Type B pancreatic cell (in vitro differentiated cells): ENCODE data around the gene LIN28A. TPM values are rescaled to one million over a fixed set of nuclear protein-coding genes. Genes with fewer than 3 reads are reported as not detected.
"Not testable (repeated sequence)": the region's sequence is repeated elsewhere in the genome, so short reads cannot be mapped to it uniquely, and the experiment has no call there.

Source experiments
- DNase-seq: peaks from one replicate; pipeline ENCODE4 v3.0.0; 2021; ENCODE audit warnings: mixed read lengths; ENCODE audit not compliant: unreplicated experiment; ENCODE audit errors: extremely low spot score
- H3K27ac Mint-ChIP-seq: 2 replicates; pipeline ENCODE4 v1.8.0; 2021; ENCODE audit warnings: mild to moderate bottlenecking, mixed read lengths
- H3K27me3 Mint-ChIP-seq: 2 replicates; pipeline ENCODE4 v1.8.0; 2021; ENCODE audit warnings: mixed read lengths
- H3K36me3 Mint-ChIP-seq: 2 replicates; pipeline ENCODE4 v1.8.0; 2021; ENCODE audit warnings: mixed read lengths
- H3K4me1 Mint-ChIP-seq: one replicate; pipeline ENCODE4 v1.8.0; 2021; ENCODE audit warnings: mixed read lengths; ENCODE audit not compliant: unreplicated experiment
- H3K4me3 Mint-ChIP-seq: 2 replicates; pipeline ENCODE4 v1.8.0; 2021; ENCODE audit warnings: mild to moderate bottlenecking, mixed read lengths
- H3K9me3 Mint-ChIP-seq: 2 replicates; pipeline ENCODE4 v1.8.0; 2021; ENCODE audit warnings: mixed read lengths
- total RNA-seq: library from RNA; stranded (reverse); gene quantifications from 2 replicates; pipeline ENCODE4 v1.2.1, GENCODE V29; 2021; ENCODE audit warnings: low replicate concordance
- TF ChIP-seq, protein P1 (sequence below): fragments of 200-600 bp; sonication (generic); conservative IDR thresholded peaks from 2 replicates; pipeline ENCODE4 v1.5.0; 2021; ENCODE audit warnings: antibody characterized with exemption, mild to moderate bottlenecking

The LIN28A gene
- total RNA-seq, 1 donor from 2014 or later: 26.2 TPM

DNA sequence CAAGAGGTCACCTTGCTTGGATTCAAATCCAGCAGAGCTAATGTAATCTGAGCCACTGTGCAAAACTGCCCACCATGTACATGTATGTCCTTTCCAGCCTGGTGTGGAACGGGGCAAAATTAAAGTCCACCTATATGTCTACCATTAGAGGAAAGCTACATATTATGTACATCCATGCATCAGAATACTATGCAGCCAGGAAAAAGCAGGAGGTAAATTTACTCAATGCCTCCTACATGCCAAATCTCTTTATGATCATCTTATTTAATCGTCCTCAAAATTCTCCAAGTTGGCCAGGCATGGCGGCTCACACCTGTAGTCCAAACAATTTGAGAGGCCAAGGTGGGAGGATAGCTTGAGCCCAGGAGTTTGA lies 31.8 kb upstream of the LIN28A start:
- no peaks in the 10 kb centered on the region for H3K4me1 Mint-ChIP-seq
- H3K27ac Mint-ChIP-seq: no peak overlapping the region
- H3K4me3 Mint-ChIP-seq: no peak overlapping the region
- no peak for DNase-seq
- no peaks in the 10 kb centered on the region for H3K36me3 Mint-ChIP-seq
- TF ChIP-seq, protein P1, sequence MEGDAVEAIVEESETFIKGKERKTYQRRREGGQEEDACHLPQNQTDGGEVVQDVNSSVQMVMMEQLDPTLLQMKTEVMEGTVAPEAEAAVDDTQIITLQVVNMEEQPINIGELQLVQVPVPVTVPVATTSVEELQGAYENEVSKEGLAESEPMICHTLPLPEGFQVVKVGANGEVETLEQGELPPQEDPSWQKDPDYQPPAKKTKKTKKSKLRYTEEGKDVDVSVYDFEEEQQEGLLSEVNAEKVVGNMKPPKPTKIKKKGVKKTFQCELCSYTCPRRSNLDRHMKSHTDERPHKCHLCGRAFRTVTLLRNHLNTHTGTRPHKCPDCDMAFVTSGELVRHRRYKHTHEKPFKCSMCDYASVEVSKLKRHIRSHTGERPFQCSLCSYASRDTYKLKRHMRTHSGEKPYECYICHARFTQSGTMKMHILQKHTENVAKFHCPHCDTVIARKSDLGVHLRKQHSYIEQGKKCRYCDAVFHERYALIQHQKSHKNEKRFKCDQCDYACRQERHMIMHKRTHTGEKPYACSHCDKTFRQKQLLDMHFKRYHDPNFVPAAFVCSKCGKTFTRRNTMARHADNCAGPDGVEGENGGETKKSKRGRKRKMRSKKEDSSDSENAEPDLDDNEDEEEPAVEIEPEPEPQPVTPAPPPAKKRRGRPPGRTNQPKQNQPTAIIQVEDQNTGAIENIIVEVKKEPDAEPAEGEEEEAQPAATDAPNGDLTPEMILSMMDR: no peak
- no peaks in the 10 kb centered on the region for H3K9me3 Mint-ChIP-seq
- peaks cover 7% of the 10 kb centered on the region for H3K27me3 Mint-ChIP-seq

DNA sequence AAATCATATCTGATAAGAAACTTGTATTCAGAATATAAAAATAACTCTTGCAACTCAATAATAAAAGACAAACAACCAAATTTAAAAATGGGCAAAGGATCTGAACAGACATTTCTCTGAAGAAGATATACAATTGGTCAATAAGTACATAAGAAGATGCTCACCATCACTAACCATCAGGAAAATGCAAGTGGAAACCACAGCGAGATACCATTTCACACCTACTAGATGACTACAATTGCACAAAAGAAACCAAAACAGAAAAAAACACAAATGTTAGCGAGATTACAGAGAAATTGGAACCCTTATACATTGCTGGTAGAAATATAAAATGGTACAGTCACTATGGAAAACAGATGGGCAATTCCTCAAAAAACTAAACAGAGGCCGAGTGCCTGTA lies 26.5 kb upstream of the LIN28A start:
- Mint-ChIP-seq H3K4me3 (no peak overlapping the region), H3K27me3 (peaks cover 4% of the 10 kb centered on the region), H3K36me3 (no peaks in the 10 kb centered on the region), H3K4me1 (no peaks in the 10 kb centered on the region), H3K27ac (no peak overlapping the region), H3K9me3 (no peaks in the 10 kb centered on the region)
- DNase-seq: no peak
- TF ChIP-seq, protein P1: no peak

DNA sequence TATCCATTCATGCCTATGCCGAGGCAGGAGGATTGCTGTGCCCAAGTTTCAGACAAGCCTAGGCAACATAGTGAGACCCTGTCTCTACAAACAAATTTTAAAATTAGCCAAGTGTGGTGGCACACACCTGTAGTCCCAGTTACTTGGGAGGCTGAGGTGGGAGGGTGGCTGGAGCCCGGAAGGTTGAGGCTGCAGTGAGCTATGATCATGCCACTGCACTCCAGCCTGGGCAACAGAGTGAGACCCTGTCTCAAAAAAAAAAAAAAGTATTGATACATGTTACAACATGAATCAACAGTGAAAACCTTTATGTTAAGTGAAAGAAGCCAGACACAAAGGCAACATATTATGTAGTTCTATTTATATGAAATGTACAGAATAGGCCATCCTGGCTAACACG lies 25.6 kb upstream of the LIN28A start:
- DNase-seq, H3K9me3 Mint-ChIP-seq, H3K27ac Mint-ChIP-seq, H3K4me1 Mint-ChIP-seq, H3K27me3 Mint-ChIP-seq, H3K36me3 Mint-ChIP-seq, H3K4me3 Mint-ChIP-seq: not testable (repeated sequence)

DNA sequence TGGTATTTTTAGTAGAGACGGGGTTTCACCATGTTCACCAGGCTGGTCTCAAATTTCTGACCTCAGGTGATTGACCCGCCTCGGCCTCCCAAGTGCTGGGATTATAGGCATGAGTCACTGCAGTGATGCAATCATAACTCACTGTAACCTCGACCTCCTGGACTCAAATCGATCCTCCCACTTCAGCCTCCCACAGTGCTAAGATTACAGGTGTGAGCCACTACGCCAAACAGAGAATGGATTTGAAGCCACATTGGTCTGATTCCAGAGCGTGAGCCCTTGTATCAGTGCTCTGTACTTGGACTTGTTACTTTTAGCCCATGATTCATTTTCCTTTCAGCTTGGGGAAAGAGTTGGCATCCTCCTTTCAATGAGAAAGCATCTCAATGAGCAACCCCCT lies 23.2 kb upstream of the LIN28A start:
- H3K4me1 Mint-ChIP-seq: peaks cover 6% of the 10 kb centered on the region

GRCh38 chr1:26388791-26389445 lies 21.7 kb upstream of the LIN28A start:
- DNase-seq: no peak
- no peak overlapping the region for H3K27ac Mint-ChIP-seq
- peaks cover 6% of the 10 kb centered on the region for H3K4me1 Mint-ChIP-seq
- H3K9me3 Mint-ChIP-seq: no peaks in the 10 kb centered on the region
- TF ChIP-seq, protein P1: no peak
- no peak overlapping the region for H3K4me3 Mint-ChIP-seq
- peaks cover 4% of the 10 kb centered on the region for H3K27me3 Mint-ChIP-seq
- no peaks in the 10 kb centered on the region for H3K36me3 Mint-ChIP-seq

More for the DNA sequence above, 23.2 kb upstream of the LIN28A start:
- Mint-ChIP-seq H3K36me3 (no peaks in the 10 kb centered on the region), H3K9me3 (no peaks in the 10 kb centered on the region), H3K27ac (no peak overlapping the region), H3K27me3 (peaks cover 4% of the 10 kb centered on the region), H3K4me3 (no peak overlapping the region)
- DNase-seq: no peak
- TF ChIP-seq, protein P1: no peak

GRCh38 chr1:26389604-26390247 lies 20.9 kb upstream of the LIN28A start:
- Mint-ChIP-seq H3K9me3 (no peaks in the 10 kb centered on the region), H3K27ac (no peak overlapping the region), H3K27me3 (peaks cover 4% of the 10 kb centered on the region), H3K4me1 (peaks cover 6% of the 10 kb centered on the region), H3K36me3 (no peaks in the 10 kb centered on the region), H3K4me3 (no peak overlapping the region)
- TF ChIP-seq, protein P1: no peak
- no peak for DNase-seq
